Measurements from ENCODE around the gene PLPPR5. TPM values are rescaled to one million over a fixed set of nuclear protein-coding genes. Genes with fewer than 3 reads are reported as not detected.

PLPPR5 gene
- total and polyA plus RNA-seq, 2 of the 8 experiments (the other 6 are each of a cell fraction or from before 2014, with no cell fraction given): 1.9 to 5.6 TPM

DNA sequence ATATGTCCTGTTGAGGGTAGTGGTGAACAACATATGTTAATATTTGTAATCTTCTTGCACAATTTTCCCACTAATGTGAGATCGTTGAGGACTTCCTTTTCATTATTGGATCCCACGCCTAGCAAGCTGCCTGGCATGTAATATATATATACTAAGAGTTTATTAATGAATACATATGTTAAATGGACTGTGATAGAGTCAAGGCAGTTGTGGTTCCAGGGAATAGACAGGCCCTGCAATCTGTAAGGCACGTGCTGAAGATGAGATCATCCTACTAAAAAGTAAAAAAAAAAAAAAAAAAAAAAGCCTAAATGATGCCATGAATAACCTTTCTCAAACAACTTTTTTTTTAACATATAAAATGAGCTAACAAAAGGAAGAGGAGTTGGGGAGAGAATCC, 28.9 kb downstream of the PLPPR5 start (continued):
- TF ChIP-seq, protein P1, sequence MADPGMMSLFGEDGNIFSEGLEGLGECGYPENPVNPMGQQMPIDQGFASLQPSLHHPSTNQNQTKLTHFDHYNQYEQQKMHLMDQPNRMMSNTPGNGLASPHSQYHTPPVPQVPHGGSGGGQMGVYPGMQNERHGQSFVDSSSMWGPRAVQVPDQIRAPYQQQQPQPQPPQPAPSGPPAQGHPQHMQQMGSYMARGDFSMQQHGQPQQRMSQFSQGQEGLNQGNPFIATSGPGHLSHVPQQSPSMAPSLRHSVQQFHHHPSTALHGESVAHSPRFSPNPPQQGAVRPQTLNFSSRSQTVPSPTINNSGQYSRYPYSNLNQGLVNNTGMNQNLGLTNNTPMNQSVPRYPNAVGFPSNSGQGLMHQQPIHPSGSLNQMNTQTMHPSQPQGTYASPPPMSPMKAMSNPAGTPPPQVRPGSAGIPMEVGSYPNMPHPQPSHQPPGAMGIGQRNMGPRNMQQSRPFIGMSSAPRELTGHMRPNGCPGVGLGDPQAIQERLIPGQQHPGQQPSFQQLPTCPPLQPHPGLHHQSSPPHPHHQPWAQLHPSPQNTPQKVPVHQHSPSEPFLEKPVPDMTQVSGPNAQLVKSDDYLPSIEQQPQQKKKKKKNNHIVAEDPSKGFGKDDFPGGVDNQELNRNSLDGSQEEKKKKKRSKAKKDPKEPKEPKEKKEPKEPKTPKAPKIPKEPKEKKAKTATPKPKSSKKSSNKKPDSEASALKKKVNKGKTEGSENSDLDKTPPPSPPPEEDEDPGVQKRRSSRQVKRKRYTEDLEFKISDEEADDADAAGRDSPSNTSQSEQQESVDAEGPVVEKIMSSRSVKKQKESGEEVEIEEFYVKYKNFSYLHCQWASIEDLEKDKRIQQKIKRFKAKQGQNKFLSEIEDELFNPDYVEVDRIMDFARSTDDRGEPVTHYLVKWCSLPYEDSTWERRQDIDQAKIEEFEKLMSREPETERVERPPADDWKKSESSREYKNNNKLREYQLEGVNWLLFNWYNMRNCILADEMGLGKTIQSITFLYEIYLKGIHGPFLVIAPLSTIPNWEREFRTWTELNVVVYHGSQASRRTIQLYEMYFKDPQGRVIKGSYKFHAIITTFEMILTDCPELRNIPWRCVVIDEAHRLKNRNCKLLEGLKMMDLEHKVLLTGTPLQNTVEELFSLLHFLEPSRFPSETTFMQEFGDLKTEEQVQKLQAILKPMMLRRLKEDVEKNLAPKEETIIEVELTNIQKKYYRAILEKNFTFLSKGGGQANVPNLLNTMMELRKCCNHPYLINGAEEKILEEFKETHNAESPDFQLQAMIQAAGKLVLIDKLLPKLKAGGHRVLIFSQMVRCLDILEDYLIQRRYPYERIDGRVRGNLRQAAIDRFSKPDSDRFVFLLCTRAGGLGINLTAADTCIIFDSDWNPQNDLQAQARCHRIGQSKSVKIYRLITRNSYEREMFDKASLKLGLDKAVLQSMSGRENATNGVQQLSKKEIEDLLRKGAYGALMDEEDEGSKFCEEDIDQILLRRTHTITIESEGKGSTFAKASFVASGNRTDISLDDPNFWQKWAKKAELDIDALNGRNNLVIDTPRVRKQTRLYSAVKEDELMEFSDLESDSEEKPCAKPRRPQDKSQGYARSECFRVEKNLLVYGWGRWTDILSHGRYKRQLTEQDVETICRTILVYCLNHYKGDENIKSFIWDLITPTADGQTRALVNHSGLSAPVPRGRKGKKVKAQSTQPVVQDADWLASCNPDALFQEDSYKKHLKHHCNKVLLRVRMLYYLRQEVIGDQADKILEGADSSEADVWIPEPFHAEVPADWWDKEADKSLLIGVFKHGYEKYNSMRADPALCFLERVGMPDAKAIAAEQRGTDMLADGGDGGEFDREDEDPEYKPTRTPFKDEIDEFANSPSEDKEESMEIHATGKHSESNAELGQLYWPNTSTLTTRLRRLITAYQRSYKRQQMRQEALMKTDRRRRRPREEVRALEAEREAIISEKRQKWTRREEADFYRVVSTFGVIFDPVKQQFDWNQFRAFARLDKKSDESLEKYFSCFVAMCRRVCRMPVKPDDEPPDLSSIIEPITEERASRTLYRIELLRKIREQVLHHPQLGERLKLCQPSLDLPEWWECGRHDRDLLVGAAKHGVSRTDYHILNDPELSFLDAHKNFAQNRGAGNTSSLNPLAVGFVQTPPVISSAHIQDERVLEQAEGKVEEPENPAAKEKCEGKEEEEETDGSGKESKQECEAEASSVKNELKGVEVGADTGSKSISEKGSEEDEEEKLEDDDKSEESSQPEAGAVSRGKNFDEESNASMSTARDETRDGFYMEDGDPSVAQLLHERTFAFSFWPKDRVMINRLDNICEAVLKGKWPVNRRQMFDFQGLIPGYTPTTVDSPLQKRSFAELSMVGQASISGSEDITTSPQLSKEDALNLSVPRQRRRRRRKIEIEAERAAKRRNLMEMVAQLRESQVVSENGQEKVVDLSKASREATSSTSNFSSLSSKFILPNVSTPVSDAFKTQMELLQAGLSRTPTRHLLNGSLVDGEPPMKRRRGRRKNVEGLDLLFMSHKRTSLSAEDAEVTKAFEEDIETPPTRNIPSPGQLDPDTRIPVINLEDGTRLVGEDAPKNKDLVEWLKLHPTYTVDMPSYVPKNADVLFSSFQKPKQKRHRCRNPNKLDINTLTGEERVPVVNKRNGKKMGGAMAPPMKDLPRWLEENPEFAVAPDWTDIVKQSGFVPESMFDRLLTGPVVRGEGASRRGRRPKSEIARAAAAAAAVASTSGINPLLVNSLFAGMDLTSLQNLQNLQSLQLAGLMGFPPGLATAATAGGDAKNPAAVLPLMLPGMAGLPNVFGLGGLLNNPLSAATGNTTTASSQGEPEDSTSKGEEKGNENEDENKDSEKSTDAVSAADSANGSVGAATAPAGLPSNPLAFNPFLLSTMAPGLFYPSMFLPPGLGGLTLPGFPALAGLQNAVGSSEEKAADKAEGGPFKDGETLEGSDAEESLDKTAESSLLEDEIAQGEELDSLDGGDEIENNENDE (IDR thresholded peaks at IDR 0.05; ENCODE audit: insufficient replicate concordance, low read length): no peak
- TF ChIP-seq RFX5 (IDR thresholded peaks at IDR 0.05; ENCODE audit: borderline replicate concordance, low read depth, low read length): no peak
- TF ChIP-seq FOSL1 (IDR thresholded peaks at IDR 0.05; ENCODE audit: insufficient read depth, low read depth, low read length): no peak
- TF ChIP-seq, protein P2, sequence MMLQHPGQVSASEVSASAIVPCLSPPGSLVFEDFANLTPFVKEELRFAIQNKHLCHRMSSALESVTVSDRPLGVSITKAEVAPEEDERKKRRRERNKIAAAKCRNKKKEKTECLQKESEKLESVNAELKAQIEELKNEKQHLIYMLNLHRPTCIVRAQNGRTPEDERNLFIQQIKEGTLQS (IDR thresholded peaks at IDR 0.05; ENCODE audit: insufficient read depth, low read depth, low read length): no peak
- TF ChIP-seq SIRT6 (IDR thresholded peaks at IDR 0.05; ENCODE audit: low read length): no peak
